Loucy (cell line): ENCODE measurements around the gene KCNJ15.

Experiments used
- H2AFZ ChIP-seq: fragments of 200-600 bp; sonication (generic); 2 replicates; pipeline ENCODE4 v1.6.0; 2016; ENCODE audit warnings: antibody characterized with exemption, mild to moderate bottlenecking, low read length, moderate library complexity
- H3F3A ChIP-seq: fragments of 200-600 bp; 2 replicates; pipeline ENCODE4 v1.6.0; 2016; ENCODE audit warnings: antibody characterized with exemption, low read depth, mild to moderate bottlenecking
- H3K27me3 ChIP-seq: fragments of 200-600 bp; sonication (generic); 2 replicates; pipeline ENCODE4 v1.6.1; 2014; ENCODE audit warnings: low read length, mild to moderate bottlenecking; ENCODE audit not compliant: insufficient read depth, poor library complexity, severe bottlenecking
- H3K36me3 ChIP-seq: fragments of 200-600 bp; sonication (generic); 2 replicates; pipeline ENCODE4 v1.6.1; 2016; ENCODE audit warnings: low read length; ENCODE audit not compliant: insufficient read depth
- H3K4me1 ChIP-seq: fragments of 200-600 bp; sonication (generic); 2 replicates; pipeline ENCODE4 v1.5.1; 2014; ENCODE audit warnings: low read length, mild to moderate bottlenecking; ENCODE audit not compliant: insufficient read depth, poor library complexity, severe bottlenecking
- H3K4me2 ChIP-seq: fragments of 200-600 bp; sonication (generic); 2 replicates; pipeline ENCODE4 v1.6.0; 2014; ENCODE audit warnings: antibody characterized with exemption, low read length, low read depth, mild to moderate bottlenecking; ENCODE audit not compliant: poor library complexity, severe bottlenecking
- H3K4me3 ChIP-seq: fragments of 200-600 bp; sonication (generic); 2 replicates; pipeline ENCODE4 v1.5.1; 2014; ENCODE audit warnings: low read length, mild to moderate bottlenecking, mixed read lengths; ENCODE audit not compliant: poor library complexity, severe bottlenecking
- H3K79me2 ChIP-seq: fragments of 200-600 bp; sonication (generic); 2 replicates; pipeline ENCODE4 v1.6.1; 2014; ENCODE audit warnings: low read length; ENCODE audit not compliant: insufficient read depth
- H3K9ac ChIP-seq: fragments of 200-600 bp; sonication (generic); 2 replicates; pipeline ENCODE4 v1.6.0; 2014; ENCODE audit warnings: mild to moderate bottlenecking, low read depth, low read length, moderate library complexity; ENCODE audit not compliant: poor library complexity, severe bottlenecking
- H3K9me2 ChIP-seq: fragments of 200-600 bp; sonication (generic); replicated peaks from 2 replicates; pipeline ENCODE4 v1.6.1; 2016; ENCODE audit warnings: low read depth, low read length, mixed read lengths
- H3K9me3 ChIP-seq: fragments of 200-600 bp; sonication (generic); 2 replicates; pipeline ENCODE4 v1.6.1; 2014; ENCODE audit warnings: mild to moderate bottlenecking, antibody characterized with exemption, low read length, low read depth; ENCODE audit not compliant: insufficient read depth
- H4K20me1 ChIP-seq: fragments of 200-600 bp; sonication (generic); 2 replicates; pipeline ENCODE4 v1.6.0; 2014; ENCODE audit warnings: antibody characterized with exemption, low read length, mild to moderate bottlenecking; ENCODE audit not compliant: insufficient read depth, poor library complexity, severe bottlenecking
- CTCF ChIP-seq: fragments of 200-600 bp; sonication (generic); conservative IDR thresholded peaks from 2 replicates; pipeline ENCODE4 v1.5.1; 2014; ENCODE audit warnings: mild to moderate bottlenecking, antibody characterized with exemption, low read length
- EZH2phosphoT487 ChIP-seq: fragments of 200-600 bp; IDR thresholded peaks from 2 replicates; pipeline ENCODE4 v1.6.1; 2018; ENCODE audit warnings: antibody characterized with exemption, mild to moderate bottlenecking, moderate library complexity, borderline replicate concordance

Gene KCNJ15

GRCh38 chr21:38221594-38221993, 35.2 kb upstream of the KCNJ15 start:
- H3K4me2 ChIP-seq = no peak overlapping the region
- H3K9me3 ChIP-seq = peaks cover 21% of the 10 kb centered on the region
- TF ChIP-seq CTCF (no peak), EZH2phosphoT487 (no peak)
- H3F3A ChIP-seq = no peaks in the 10 kb centered on the region
- no peak overlapping the region for H3K4me3 ChIP-seq
- no peak overlapping the region for H2AFZ ChIP-seq
- no peaks in the 10 kb centered on the region for H3K79me2 ChIP-seq
- no peaks in the 10 kb centered on the region for H3K27me3 ChIP-seq
- no peaks in the 10 kb centered on the region for H3K9me2 ChIP-seq
- H3K36me3 ChIP-seq = no peaks in the 10 kb centered on the region
- H3K4me1 ChIP-seq = no peaks in the 10 kb centered on the region
- no peaks in the 10 kb centered on the region for H4K20me1 ChIP-seq
- H3K9ac ChIP-seq = no peak overlapping the region

GRCh38 chr21:38223893-38224540, 32.8 kb upstream of the KCNJ15 start:
- no peaks in the 10 kb centered on the region for H3K79me2 ChIP-seq
- H3K4me3 ChIP-seq = no peak overlapping the region
- H3K4me1 ChIP-seq = no peaks in the 10 kb centered on the region
- no peak overlapping the region for H2AFZ ChIP-seq
- H3K36me3 ChIP-seq = no peaks in the 10 kb centered on the region
- H3K27me3 ChIP-seq = no peaks in the 10 kb centered on the region
- H3K9me3 ChIP-seq = peaks cover 33% of the 10 kb centered on the region
- no peak overlapping the region for H3K4me2 ChIP-seq
- H4K20me1 ChIP-seq = no peaks in the 10 kb centered on the region
- TF ChIP-seq CTCF (no peak), EZH2phosphoT487 (no peak)
- no peaks in the 10 kb centered on the region for H3K9me2 ChIP-seq
- no peak overlapping the region for H3K9ac ChIP-seq
- no peaks in the 10 kb centered on the region for H3F3A ChIP-seq

- H2AFZ ChIP-seq = no peak overlapping the region
These were observed 29.4 kb upstream of the KCNJ15 start for GRCh38 chr21:38227401-38227800.

More at GRCh38 chr21:38227401-38227800, 29.4 kb upstream of the KCNJ15 start:
- H3K36me3 ChIP-seq = no peaks in the 10 kb centered on the region
- H3K4me1 ChIP-seq = no peaks in the 10 kb centered on the region
- peaks cover 49% of the 10 kb centered on the region for H3K9me3 ChIP-seq
- no peaks in the 10 kb centered on the region for H3K27me3 ChIP-seq
- no peaks in the 10 kb centered on the region for H3F3A ChIP-seq
- no peaks in the 10 kb centered on the region for H3K79me2 ChIP-seq
- no peak overlapping the region for H3K9ac ChIP-seq
- H4K20me1 ChIP-seq = no peaks in the 10 kb centered on the region
- H3K4me2 ChIP-seq = no peak overlapping the region
- no peaks in the 10 kb centered on the region for H3K9me2 ChIP-seq
- no peak overlapping the region for H3K4me3 ChIP-seq
- TF ChIP-seq EZH2phosphoT487 (no peak), CTCF (no peak)
